KMS-11 (cell line): ENCODE measurements around the gene ADCY1.
A peak's percentile ranks its signal among the peaks of the same experiment; 100 is the strongest.

Source experiments
- H2AFZ ChIP-seq: fragments of 200-600 bp; sonication (generic); 2 replicates; pipeline ENCODE4 v1.6.1; 2016; ENCODE audit warnings: antibody characterized with exemption, mixed run types, low read depth
- H3K27ac ChIP-seq: fragments of 200-600 bp; sonication (generic); 2 replicates; pipeline ENCODE4 v1.6.1; 2016; ENCODE audit warnings: mild to moderate bottlenecking, mixed run types
- H3K27me3 ChIP-seq: fragments of 200-600 bp; sonication (generic); 2 replicates; pipeline ENCODE4 v1.6.1; 2017; ENCODE audit warnings: mild to moderate bottlenecking, low read depth, mixed run types, moderate library complexity; ENCODE audit not compliant: insufficient read depth
- H3K36me3 ChIP-seq: fragments of 200-600 bp; sonication (generic); 2 replicates; pipeline ENCODE4 v1.6.1; 2017; ENCODE audit warnings: mild to moderate bottlenecking, mixed run types; ENCODE audit not compliant: insufficient read depth
- H3K4me1 ChIP-seq: fragments of 200-600 bp; sonication (generic); 2 replicates; pipeline ENCODE4 v1.6.1; 2016; ENCODE audit warnings: mild to moderate bottlenecking, low read depth, mixed run types; ENCODE audit not compliant: poor library complexity, severe bottlenecking
- H3K4me2 ChIP-seq: fragments of 200-600 bp; sonication (generic); 2 replicates; pipeline ENCODE4 v1.7.0; 2016; ENCODE audit warnings: mild to moderate bottlenecking, mixed run types
- H3K4me3 ChIP-seq: fragments of 200-600 bp; sonication (generic); IDR thresholded peaks from 2 replicates; pipeline ENCODE4 v1.6.1; 2017; ENCODE audit warnings: low read depth, low read length, mixed read lengths; ENCODE audit not compliant: insufficient read depth
- H3K79me2 ChIP-seq: fragments of 200-600 bp; sonication (generic); 2 replicates; pipeline ENCODE4 v1.6.1; 2016; ENCODE audit warnings: low read depth, mixed run types; ENCODE audit not compliant: insufficient read depth
- H3K9ac ChIP-seq: fragments of 200-600 bp; sonication (generic); 2 replicates; pipeline ENCODE4 v1.6.1; 2016; ENCODE audit warnings: mild to moderate bottlenecking, mixed run types
- H4K20me1 ChIP-seq: fragments of 200-600 bp; sonication (generic); 2 replicates; pipeline ENCODE4 v1.6.1; 2016; ENCODE audit warnings: mild to moderate bottlenecking, mixed run types; ENCODE audit not compliant: insufficient read depth
- CTCF ChIP-seq: fragments of 200-600 bp; sonication (generic); conservative IDR thresholded peaks from 2 replicates; pipeline ENCODE4 v1.6.1; 2017; ENCODE audit warnings: low read depth, mild to moderate bottlenecking, antibody characterized with exemption, low read length, moderate library complexity, mixed read lengths

Gene ADCY1

GRCh38 chr7:45569290-45569685 lies 4.9 kb upstream of the ADCY1 start:
- H3K4me3 ChIP-seq = no peak overlapping the region
- no peak for TF ChIP-seq CTCF

GRCh38 chr7:45570797-45571196 lies 3.4 kb upstream of the ADCY1 start:
- H3K4me3 ChIP-seq = no peak overlapping the region
- no peak overlapping the region for H3K27ac ChIP-seq
- H3K4me1 ChIP-seq = peaks cover 8% of the 10 kb centered on the region
- H4K20me1 ChIP-seq = no peaks in the 10 kb centered on the region
- no peak overlapping the region for H3K4me2 ChIP-seq
- TF ChIP-seq CTCF = no peak
- no peaks in the 10 kb centered on the region for H3K36me3 ChIP-seq
- H3K79me2 ChIP-seq = peaks cover 7% of the 10 kb centered on the region; the same call in 1 of the 2 replicates
- no peak overlapping the region for H2AFZ ChIP-seq
- no peak overlapping the region for H3K9ac ChIP-seq
- H3K27me3 ChIP-seq = no peaks in the 10 kb centered on the region

More at GRCh38 chr7:45569290-45569685, 4.9 kb upstream of the ADCY1 start:
- Histone ChIP-seq H3K79me2 (no peaks in the 10 kb centered on the region), H2AFZ (no peak overlapping the region), H3K4me2 (no peak overlapping the region), H3K27me3 (no peaks in the 10 kb centered on the region), H4K20me1 (no peaks in the 10 kb centered on the region), H3K36me3 (no peaks in the 10 kb centered on the region), H3K27ac (no peak overlapping the region), H3K4me1 (no peaks in the 10 kb centered on the region), H3K9ac (no peak overlapping the region)

- Histone ChIP-seq H3K79me2 (peaks cover 7% of the 10 kb centered on the region; the same call in 1 of the 2 replicates), H4K20me1 (no peaks in the 10 kb centered on the region), H3K27me3 (no peaks in the 10 kb centered on the region), H2AFZ (peak overlapping the region; percentile 91; the same call in 1 of the 2 replicates), H3K27ac (no peak overlapping the region), H3K36me3 (no peaks in the 10 kb centered on the region), H3K4me3 (no peak overlapping the region), H3K9ac (no peak overlapping the region), H3K4me1 (peaks cover 8% of the 10 kb centered on the region), H3K4me2 (no peak overlapping the region)
- TF ChIP-seq CTCF = no peak
Measured at GRCh38 chr7:45573204-45573603, 964 bp upstream of the ADCY1 start.

- TF ChIP-seq CTCF = no peak
- no peak overlapping the region for H3K4me2 ChIP-seq
- H3K27ac ChIP-seq = no peak overlapping the region
- H3K79me2 ChIP-seq = peaks cover 7% of the 10 kb centered on the region; the same call in 1 of the 2 replicates
- peak overlapping the region; percentile 76; the same call in 1 of the 2 replicates for H3K9ac ChIP-seq
- H3K27me3 ChIP-seq = no peaks in the 10 kb centered on the region
- no peak overlapping the region for H2AFZ ChIP-seq
- H4K20me1 ChIP-seq = no peaks in the 10 kb centered on the region
- H3K36me3 ChIP-seq = no peaks in the 10 kb centered on the region
- no peak overlapping the region for H3K4me3 ChIP-seq
- peaks cover 8% of the 10 kb centered on the region for H3K4me1 ChIP-seq
Measured at GRCh38 chr7:45574416-45574668, 174 bp downstream of the ADCY1 start.
